Measurements from ENCODE around the gene MCEE.

DNA sequence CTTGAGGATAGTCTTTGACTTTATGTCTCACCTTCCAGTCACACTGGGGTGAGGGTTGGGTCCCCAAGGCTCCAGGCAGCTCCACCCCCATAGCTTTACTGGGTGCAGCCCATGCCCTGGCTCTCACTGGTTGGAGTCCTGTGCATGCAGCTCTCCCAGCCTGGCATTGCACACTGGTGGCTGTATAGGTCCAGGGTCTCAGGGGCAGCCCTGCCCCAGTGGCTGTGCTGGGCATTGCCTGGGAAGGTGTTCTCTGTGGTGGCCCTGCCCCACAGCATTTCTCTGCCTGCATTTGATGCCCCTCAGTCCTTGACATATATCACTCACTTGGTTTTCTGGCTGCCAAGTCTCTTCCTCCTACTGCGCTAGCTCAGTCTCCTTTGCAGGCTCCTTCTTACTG lies 21.6 kb upstream of the MCEE start:
- no peak for TF ChIP-seq GABPA (IDR thresholded peaks at IDR 0.05; ENCODE audit: low read depth)
- TF ChIP-seq, protein P1, sequence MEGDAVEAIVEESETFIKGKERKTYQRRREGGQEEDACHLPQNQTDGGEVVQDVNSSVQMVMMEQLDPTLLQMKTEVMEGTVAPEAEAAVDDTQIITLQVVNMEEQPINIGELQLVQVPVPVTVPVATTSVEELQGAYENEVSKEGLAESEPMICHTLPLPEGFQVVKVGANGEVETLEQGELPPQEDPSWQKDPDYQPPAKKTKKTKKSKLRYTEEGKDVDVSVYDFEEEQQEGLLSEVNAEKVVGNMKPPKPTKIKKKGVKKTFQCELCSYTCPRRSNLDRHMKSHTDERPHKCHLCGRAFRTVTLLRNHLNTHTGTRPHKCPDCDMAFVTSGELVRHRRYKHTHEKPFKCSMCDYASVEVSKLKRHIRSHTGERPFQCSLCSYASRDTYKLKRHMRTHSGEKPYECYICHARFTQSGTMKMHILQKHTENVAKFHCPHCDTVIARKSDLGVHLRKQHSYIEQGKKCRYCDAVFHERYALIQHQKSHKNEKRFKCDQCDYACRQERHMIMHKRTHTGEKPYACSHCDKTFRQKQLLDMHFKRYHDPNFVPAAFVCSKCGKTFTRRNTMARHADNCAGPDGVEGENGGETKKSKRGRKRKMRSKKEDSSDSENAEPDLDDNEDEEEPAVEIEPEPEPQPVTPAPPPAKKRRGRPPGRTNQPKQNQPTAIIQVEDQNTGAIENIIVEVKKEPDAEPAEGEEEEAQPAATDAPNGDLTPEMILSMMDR (IDR thresholded peaks at IDR 0.05; ENCODE audit: insufficient read depth, low read length), result no peak
- TF ChIP-seq POLR2AphosphoS5 (IDR thresholded peaks at IDR 0.05; ENCODE audit: low read depth), result no peak
